ENCODE data around the gene PPEF2. TPM values are rescaled to one million over a fixed set of nuclear protein-coding genes. Genes with fewer than 3 reads are reported as not detected.
A peak's percentile ranks its signal among the peaks of the same experiment; 100 is the strongest.
"Not testable (repeated sequence)": the region's sequence is repeated elsewhere in the genome, so short reads cannot be mapped to it uniquely, and the experiment has no call there.

The PPEF2 gene
- total RNA-seq, 1 donor from 2014 or later: not detected

DNA sequence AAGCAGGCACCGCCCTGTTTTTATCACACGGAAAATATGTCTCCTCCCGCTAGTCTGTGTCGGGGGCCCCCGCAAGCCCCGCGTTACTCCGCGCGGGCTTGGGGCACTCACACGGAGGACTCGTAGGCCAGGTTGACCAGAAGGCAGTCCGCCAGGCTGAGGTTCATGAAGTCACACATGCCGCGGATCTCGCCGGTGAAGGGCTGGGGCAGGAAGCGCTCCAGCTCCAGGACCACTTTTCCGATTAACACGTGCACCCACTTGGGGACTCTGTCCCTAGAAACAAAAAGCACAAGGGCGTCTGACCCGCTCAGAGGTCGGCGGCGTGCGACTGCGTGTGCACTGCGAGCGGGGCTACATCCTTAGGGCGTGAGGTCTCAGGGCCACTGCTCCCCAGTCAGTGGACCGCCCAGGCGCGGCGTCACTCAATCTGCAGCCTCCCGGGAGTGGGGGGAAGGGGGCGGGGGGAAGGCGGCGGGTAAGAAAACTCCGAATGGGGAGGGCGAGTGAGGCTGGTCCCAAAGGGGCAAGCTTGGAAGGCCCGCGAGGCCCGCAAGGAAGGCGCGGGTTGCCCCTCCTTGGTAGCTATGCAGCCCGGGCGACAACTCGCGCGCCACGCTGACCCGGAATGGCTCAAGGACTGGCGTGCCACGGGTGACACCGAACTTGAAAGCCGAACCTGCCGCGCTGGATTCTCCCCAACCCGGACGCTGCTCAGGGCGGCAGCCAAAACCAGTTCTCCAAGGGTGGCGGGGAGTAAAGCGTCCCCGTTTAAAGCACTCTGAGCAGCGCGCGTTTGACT, 37.8 kb upstream of the PPEF2 start:
- no peaks in the 10 kb centered on the region for H3K36me3 ChIP-seq
- H3K9me3 ChIP-seq: no peaks in the 10 kb centered on the region
- peak overlapping the region; percentile 79 to 87 for H3K4me3 ChIP-seq
- TF ChIP-seq POLR2AphosphoS5 (IDR thresholded peaks at IDR 0.05; ENCODE audit: insufficient read depth in 1 of 2, low read depth in 1 of 2) (peak in 1 of 2 donors; percentile 65), POLR2A (IDR thresholded peaks at IDR 0.05) (no peak)
- TF ChIP-seq, protein P1, sequence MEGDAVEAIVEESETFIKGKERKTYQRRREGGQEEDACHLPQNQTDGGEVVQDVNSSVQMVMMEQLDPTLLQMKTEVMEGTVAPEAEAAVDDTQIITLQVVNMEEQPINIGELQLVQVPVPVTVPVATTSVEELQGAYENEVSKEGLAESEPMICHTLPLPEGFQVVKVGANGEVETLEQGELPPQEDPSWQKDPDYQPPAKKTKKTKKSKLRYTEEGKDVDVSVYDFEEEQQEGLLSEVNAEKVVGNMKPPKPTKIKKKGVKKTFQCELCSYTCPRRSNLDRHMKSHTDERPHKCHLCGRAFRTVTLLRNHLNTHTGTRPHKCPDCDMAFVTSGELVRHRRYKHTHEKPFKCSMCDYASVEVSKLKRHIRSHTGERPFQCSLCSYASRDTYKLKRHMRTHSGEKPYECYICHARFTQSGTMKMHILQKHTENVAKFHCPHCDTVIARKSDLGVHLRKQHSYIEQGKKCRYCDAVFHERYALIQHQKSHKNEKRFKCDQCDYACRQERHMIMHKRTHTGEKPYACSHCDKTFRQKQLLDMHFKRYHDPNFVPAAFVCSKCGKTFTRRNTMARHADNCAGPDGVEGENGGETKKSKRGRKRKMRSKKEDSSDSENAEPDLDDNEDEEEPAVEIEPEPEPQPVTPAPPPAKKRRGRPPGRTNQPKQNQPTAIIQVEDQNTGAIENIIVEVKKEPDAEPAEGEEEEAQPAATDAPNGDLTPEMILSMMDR (IDR thresholded peaks at IDR 0.05): no peak
- H3K4me1 ChIP-seq: peaks cover 9% of the 10 kb centered on the region
- no peak for DNase-seq (ENCODE audit: extremely low spot score in 2 of 2)
- H3K27me3 ChIP-seq: no peaks in the 10 kb centered on the region
- intact Hi-C loops (cut with DNase I): no loop called here
- peak overlapping the region; percentile 78 for H3K27ac ChIP-seq

DNA sequence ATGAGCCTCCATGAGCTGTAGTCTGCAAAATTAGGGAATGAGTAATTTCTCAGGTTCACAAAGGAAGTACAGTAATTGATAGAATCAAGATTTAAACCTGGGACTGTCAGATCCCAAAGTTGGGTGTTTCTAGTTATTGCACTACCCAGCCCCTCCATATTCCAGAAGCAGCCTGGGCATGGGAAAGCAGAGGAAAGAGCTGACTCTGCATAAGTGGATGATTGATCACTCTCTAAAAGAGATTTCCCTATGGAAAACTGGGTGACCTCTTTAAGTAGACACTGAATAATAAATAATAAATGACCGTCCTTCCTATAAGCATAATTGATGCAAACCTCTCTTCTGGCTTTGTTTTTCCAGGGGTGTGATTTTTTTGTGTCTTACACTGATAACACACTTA, 33.4 kb upstream of the PPEF2 start:
- no peak overlapping the region for H3K4me3 ChIP-seq
- H3K27me3 ChIP-seq: no peaks in the 10 kb centered on the region
- peaks cover 0 to 8% of the 10 kb centered on the region in 2 donors for H3K36me3 ChIP-seq
- no peak overlapping the region for H3K27ac ChIP-seq
- TF ChIP-seq POLR2A (IDR thresholded peaks at IDR 0.05) (no peak), POLR2AphosphoS5 (IDR thresholded peaks at IDR 0.05; ENCODE audit: insufficient read depth in 1 of 2, low read depth in 1 of 2) (no peak)
- TF ChIP-seq, protein P1 (IDR thresholded peaks at IDR 0.05): no peak
- H3K9me3 ChIP-seq: no peaks in the 10 kb centered on the region
- intact Hi-C loops (cut with DNase I): no loop called here
- no peak for DNase-seq (ENCODE audit: extremely low spot score in 2 of 2)
- peaks cover 9% of the 10 kb centered on the region for H3K4me1 ChIP-seq

DNA sequence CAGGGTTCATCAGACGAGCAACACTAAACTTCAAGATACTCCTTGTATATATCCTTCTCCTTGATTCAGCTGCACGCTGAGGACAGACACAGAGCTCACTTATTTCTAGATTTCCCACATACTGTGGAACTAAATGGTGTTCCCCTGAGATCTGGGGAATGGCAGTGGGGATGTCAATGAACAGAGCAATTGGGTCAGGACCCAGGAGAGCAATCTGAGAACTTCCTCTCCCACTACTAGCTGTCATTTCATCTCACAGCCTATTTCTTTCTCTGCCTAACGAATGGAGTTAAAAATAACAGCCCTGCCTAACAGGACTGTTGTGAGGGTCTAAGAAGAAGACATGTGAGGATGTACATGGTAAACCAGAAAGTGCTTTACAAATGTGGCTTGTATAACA, 27.9 kb upstream of the PPEF2 start:
- no peaks in the 10 kb centered on the region for H3K27me3 ChIP-seq
- intact Hi-C loops (cut with DNase I): no loop called here
- no peak for DNase-seq (ENCODE audit: extremely low spot score in 2 of 2)
- TF ChIP-seq POLR2A (IDR thresholded peaks at IDR 0.05) (no peak), POLR2AphosphoS5 (IDR thresholded peaks at IDR 0.05; ENCODE audit: insufficient read depth in 1 of 2, low read depth in 1 of 2) (no peak)
- TF ChIP-seq, protein P1 (IDR thresholded peaks at IDR 0.05): no peak
- H3K9me3 ChIP-seq: no peaks in the 10 kb centered on the region
- H3K36me3 ChIP-seq: peaks cover 0 to 26% of the 10 kb centered on the region in 2 donors
- no peak overlapping the region for H3K4me3 ChIP-seq
- H3K4me1 ChIP-seq: no peaks in the 10 kb centered on the region
- H3K27ac ChIP-seq: no peak overlapping the region

DNA sequence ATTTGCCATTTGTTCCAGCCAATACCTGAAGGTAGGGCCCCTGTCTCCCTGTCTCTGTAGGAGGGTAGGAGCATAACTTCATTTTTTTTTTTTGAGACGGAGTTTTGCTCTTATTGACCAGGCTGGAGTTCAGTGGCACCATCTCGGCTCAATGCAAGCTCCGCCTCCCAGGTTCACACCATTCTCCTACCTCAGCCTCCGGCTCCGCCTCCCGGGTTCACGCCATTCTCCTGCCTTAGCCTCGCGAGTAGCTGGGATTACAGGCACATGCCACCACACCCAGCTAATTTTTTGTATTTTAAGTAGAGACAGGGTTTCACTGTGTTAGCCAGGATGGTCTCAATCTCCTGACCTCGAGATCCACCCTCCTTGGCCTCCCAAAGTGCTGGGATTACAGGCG, 22.7 kb upstream of the PPEF2 start:
- intact Hi-C loops (cut with DNase I); H3K4me3 ChIP-seq: not testable (repeated sequence)
- H3K36me3 ChIP-seq: peaks cover 0 to 35% of the 10 kb centered on the region in 2 donors

DNA sequence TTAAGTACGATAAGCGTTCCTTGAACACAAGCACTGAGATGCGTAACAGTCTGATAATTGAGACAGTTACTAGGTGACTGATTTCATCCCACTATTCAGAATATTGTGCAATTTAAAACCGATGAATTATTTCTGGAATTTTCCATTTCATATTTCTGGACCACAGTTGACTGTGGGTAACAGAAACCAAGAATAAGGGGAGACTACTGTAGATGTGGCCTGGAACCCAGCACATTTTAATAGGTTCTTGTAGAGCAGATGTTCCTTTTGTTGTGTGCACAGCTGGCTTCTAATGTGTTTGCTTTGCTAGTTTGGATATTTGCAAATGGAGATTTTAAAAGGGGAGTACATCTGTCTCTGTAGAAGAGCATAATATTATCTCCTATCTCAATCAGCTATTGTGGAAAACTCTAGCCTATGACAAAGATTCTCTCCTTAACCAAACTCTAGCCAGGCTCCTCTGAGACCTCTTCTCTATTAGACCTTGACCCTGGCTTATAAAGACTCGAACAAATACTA, 22.1 kb upstream of the PPEF2 start:
- H3K27me3 ChIP-seq: no peaks in the 10 kb centered on the region
- H3K9me3 ChIP-seq: no peaks in the 10 kb centered on the region
- H3K4me1 ChIP-seq: no peaks in the 10 kb centered on the region
- TF ChIP-seq, protein P1 (IDR thresholded peaks at IDR 0.05): no peak
- TF ChIP-seq POLR2A (IDR thresholded peaks at IDR 0.05) (no peak), POLR2AphosphoS5 (IDR thresholded peaks at IDR 0.05; ENCODE audit: insufficient read depth in 1 of 2, low read depth in 1 of 2) (no peak)
- H3K4me3 ChIP-seq: no peak overlapping the region
- DNase-seq (ENCODE audit: extremely low spot score in 2 of 2): no peak
- no peak overlapping the region for H3K27ac ChIP-seq
- intact Hi-C loops (cut with DNase I): no loop called here
- peaks cover 0 to 36% of the 10 kb centered on the region in 2 donors for H3K36me3 ChIP-seq

More for the DNA sequence above, 22.7 kb upstream of the PPEF2 start:
- H3K9me3 ChIP-seq; H3K27me3 ChIP-seq; H3K27ac ChIP-seq; DNase-seq (ENCODE audit: extremely low spot score in 2 of 2); H3K4me1 ChIP-seq: not testable (repeated sequence)
